ENCODE results near the gene GRIK4. TPM values are rescaled to one million over a fixed set of nuclear protein-coding genes. Genes with fewer than 3 reads are reported as not detected.
A peak's percentile ranks its signal among the peaks of the same experiment; 100 is the strongest.

Gene GRIK4
- total RNA-seq, 1 experiment from 2014 or later: 0.14 TPM

DNA sequence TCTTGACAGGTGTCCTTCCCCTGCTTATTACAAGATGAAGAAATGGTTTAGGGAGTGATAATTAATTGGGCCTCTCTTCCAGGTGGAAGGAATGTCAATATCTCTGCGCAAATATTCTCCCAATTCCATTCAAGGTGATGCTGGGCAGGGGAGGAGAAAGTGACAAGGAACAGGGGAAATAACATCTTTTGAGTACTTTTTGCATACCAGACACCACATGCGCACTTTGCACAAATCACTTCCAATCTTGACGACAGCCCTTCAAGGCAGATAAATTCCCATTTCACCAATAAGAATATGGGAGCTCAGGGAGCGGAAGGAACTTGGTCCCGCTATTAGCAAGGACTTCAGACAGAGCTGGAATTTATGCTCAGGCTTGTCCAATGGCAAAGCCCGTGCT lies 367.2 kb downstream of the GRIK4 start:
- DNase-seq (ENCODE audit: low spot score): no peak

DNA sequence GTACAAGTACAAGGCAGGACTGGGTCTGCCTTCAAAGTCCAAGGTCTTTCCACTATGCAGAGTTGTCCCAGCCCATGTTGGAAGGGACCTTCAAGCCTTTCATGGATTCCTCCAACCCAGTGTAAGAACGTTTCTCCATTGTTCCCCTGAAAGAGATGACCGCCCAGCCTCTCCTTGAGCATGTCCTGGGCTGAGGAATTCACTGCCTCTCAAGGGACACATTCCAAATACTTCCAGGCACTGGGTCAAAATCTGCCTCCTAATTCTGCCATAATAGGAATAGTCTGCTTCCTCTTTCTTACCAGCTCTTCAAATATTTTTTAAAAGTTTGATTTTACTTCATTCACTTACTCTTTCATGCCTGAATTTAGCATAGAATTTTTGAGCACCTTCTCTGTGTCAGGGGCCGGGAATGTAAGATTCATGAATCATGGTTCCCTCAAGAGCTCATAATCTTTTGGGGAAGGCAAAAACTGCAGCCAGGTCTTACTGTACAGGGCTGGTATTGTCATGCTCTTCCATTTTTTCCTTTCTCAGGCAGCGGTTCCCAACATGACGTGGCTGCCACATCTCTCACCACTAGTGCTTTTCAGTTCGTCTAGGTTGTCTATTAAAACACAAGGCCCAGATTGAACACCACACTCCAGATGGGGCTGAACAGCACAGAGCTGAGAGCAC lies 369.1 kb downstream of the GRIK4 start:
- no peak for DNase-seq (ENCODE audit: low spot score)

DNA sequence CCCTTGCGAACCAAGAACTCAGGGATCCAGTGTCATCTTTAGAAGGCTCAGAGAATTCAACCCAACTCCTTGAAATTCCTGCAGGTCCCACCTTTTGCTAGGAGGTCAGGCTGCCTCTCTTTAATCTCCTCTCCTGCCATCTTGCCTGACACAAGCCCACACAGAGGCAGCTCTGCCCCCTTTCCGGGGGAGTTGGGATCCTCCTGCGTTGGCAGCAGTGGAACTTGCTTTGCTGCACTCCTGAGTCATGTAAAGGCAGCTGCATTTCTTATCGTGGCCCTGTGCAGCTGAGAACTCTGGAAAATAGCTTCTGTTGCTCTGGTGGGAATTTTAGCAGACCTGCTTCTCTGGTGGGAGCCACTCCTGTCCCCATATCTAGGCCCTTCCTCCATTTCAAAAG lies 370.0 kb downstream of the GRIK4 start:
- DNase-seq (ENCODE audit: low spot score): no peak

DNA sequence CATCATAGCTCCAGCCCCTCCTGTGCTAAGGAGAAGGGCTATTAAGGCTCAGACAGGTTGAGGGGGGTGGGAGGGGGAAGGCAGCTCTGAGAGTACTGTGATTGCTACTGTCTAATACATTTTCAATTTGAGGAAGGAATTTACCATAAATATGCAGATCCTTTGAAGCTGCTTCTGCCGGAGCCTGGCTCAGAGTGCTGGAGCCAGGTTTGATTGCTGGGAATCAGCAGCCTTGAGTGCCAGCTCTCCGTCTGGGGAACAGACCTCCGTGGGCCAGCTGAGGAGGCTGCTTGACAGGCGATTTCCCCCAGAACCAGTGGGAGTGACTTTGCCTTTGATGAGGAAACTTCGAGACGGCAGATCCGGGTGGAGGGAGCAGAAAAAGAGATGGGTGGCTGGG lies 370.6 kb downstream of the GRIK4 start:
- no peak for DNase-seq (ENCODE audit: low spot score)

DNA sequence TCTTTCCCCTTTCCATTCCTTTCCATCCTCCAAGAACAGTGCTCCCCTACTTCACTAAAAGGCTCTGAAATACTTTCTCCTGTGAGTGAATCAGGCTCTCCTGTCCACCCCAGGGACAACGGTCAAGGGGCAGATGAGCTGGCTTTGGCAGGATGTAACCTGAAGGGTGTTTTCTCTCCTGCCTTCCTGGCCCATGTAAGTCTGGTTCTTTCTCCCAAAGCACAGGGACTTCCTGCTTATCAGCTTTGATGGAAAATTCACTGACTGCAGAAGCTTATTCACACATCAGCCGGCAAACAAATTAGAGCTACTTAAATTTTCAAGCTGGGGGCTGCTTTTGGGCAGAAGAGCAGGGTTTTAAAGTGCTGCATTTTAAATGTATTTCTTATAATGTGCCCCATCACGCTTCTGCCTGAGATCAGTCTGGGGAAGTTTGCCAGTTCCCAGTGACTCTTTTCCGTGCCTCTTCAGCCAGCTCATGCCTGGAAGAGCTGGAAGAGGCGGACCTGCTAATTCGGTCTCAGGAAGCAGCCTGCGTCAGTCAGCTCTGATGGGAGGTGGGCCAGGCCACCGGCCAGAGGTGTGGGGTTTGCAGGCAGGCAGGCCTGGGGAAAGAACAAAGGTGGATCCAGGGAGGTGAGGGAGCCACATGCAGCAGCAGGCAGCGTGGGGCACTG lies 372.0 kb downstream of the GRIK4 start:
- no peak for DNase-seq (ENCODE audit: low spot score)

DNA sequence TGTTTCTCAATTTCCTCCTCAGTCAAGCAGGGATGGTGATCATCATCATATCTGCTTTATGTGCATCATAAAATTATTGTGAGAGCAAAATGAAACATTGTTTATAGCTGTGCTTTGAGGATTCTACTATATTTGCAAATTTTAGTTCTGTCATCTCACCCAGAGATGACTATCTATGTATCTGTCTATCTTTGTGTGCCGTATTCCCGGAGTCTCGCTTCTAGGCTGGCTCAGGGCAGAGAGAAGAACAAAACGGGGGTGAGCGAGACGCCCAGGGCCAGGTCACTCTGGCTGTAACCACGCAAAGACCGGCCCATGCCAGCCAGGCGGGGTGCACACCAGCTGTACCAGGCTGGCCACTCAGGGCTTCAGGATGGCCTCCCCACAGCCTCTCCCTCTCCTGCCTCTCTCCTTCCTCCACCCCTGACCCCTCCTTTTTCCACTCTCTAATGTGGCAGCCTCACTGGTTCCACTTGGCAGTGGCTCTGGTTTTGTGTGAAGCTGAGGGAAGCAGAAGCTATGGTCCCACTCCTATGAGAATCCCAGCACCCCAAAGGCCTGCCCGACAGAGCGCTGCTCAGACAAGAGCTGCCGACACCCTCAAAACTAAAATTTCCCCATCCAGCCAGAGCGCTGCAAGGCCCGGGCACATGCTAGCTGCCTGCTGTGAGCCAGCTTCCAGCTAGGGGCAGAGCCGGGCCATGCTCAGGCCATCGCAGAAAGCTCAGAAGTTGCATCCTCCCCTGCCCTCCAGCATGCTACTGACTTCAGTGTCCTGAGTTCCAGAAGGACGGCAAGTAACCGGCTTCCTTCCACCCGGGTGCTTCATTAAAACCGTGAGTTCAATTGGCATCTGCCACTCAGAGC lies 372.8 kb downstream of the GRIK4 start:
- no peak for DNase-seq (ENCODE audit: low spot score)

DNA sequence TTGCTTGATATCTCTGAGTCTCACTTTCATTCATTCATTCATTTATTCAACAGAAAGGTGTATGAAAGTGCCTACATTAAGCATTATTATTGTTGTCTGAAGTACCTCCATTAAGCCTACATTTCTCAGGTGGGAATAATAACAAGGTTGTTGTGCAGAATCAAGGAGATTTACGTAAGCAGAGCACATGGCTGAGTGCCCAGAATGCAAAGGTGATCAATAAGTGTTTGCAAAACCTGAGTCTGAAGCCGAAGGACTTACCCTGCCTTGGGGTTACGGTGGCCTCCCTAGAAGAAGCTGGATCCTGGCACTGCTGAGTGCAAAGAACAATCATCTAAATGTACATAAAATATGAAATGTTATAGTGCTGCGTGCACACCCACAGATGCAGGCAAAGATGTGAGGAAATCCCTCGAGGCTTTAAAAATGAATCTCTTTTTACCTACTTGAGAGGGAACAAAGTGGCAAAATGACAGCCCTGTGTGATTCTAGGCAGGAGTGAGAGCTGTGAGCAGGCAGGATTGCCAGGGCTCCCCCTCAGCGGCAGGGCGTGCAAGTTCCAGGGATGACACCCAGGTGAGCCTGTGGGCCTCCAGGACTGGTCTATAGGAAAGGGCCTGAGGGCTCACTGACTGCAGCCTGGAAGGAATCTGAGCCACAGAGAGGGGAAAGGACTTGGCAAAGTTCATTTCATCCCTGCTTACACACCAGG lies 379.2 kb downstream of the GRIK4 start:
- no peak for DNase-seq (ENCODE audit: low spot score)

DNA sequence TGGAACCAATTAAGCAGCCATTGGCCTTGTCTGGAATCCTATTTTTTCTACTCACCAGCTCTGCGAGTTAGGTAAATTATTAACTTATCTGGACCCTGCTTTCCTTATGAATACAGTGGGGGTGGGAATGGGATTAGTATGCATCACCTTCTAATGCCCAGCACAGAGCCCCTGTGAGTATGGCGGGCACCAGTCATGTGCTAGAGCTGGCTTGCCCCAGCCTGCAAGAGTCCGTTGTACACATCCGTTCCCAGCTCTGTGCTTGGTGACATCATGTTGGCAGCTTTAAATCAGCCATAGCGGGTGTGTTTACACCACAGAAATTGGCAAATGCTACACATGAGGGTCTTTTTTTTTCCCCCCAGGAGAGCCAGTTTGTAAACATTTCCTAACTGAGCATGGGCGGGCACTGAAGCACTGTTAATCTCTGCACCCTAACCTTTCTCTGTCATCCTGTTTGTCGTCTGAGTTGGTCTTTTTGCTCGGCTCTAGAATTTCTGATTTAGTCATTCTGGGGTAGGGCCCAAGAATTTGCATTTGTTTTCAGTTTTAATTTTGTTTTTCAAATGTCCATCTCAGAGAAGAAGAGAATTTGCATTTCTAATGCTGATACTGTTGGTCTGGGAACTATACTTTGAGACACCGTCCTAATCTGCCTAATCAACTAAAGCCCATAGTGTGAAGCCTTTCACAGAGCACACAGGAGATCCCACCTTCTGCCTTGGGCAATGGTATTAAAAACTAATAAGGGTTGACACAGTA lies 382.1 kb downstream of the GRIK4 start:
- no peak for DNase-seq (ENCODE audit: low spot score)

DNA sequence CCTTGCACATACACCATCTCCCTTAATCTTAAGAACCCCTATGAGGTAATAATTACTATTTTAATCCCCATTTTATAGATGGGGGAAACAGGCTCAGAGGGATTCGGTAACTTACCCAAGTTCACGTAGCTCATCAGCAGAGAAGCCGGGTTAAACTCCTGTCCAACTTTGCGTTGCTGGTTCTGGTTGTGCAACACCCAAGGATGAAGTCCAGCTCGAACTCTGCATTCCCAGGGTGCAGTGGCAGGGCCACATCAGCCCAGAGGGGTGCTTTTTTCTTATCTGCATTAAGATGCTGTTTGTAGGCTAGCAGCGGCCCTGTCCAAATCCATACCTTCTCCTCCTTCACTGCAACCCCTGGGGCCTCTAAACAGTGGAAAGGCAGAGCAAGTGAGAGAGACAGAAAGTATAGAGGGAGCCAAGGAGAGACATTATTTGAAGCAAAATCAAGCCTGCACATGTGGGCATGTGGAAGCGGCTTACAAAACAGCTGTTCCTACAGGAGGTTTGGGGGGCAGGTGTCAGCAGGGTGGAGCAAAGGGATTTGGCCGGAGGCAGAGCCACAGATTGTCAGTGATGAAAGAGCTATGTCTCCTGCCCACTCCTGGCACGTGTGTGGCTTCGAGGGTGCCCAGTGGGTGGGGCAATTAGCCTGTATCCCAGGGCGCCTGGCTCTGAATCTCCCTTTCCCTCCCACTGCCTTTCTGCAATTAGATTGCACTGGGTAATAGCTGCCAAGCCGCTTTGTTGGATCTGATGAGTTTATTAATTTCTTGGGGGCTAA lies 382.8 kb downstream of the GRIK4 start:
- no peak for DNase-seq (ENCODE audit: low spot score)

DNA sequence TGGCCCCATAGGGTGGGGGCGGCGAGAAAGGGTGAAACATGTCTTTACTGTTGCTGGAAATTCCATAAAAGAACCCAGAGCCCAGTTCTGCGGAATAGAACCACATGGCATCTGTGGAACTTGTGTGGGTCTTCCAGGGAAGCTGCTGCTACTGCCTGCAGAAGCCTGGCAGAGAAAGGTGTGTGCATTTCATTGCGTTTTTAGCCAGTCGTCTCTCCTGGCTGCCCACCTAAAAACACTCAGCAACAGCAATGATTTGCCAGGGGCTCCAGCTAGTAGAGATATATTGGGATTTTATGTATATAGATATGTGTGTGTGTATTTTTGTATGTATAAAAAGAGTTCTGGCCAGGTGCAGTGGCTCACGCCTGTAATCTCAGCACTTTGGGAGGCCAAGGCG lies 385.1 kb downstream of the GRIK4 start:
- DNase-seq (ENCODE audit: low spot score): no peak

DNA sequence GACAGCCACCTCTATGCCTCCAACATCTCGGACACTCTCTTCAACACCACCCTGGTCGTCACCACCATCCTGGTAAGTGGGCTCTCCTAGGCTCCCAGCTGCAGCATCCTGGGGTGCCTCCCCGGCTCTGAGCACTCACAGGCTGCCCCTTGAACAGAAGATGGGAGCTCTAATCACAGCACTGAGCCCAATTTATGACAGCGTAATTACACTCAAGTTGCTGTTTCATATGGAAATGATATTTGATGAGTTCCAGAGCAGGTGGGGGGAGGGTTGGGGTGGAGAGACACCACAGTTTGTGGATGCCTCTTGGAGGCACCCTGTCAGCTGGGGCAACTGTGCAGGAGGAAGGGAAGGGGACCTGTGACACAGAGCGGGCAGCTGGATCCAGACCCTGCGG lies 387.0 kb downstream of the GRIK4 start:
- no peak for DNase-seq (ENCODE audit: low spot score)

DNA sequence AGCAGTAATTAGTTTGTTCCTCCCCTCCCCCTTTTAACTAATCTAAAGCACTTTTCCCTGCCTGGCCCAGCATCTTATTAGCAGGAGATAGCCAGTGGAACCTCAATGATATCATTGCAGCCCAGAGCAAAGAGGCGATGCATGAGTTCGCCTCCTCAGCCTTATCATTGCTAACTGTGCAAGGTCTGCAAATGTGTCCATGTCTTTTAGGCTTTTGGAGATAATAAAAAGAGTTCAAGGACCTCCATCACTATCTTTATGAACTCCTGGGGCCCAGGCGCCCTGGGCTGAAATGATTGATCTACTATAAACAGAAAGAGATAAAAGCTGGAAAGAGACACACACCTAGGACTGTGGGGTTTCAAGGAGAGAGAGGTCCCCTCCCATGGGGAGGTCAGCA lies 388.2 kb downstream of the GRIK4 start:
- no peak for DNase-seq (ENCODE audit: low spot score)

DNA sequence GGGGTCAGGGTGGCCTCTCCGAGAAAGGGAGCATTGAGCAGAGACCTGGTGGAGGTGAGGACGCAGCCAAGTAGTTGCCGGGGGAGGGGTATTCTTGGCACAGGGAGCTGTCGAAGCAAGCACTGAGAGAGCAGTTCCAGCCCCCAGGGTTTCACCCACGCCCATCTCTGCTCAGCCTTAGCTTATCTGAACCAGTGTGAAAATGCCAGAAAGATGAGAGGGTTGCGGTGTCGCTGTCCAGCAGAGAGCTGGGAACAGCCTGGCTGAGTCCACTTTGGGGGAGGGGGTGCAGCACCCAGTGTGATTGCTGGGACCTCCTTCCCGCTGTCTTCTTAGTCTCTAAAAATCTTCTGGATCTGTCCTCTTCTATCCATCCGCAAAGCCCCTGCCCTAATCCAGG lies 389.1 kb downstream of the GRIK4 start:
- no peak for DNase-seq (ENCODE audit: low spot score)

DNA sequence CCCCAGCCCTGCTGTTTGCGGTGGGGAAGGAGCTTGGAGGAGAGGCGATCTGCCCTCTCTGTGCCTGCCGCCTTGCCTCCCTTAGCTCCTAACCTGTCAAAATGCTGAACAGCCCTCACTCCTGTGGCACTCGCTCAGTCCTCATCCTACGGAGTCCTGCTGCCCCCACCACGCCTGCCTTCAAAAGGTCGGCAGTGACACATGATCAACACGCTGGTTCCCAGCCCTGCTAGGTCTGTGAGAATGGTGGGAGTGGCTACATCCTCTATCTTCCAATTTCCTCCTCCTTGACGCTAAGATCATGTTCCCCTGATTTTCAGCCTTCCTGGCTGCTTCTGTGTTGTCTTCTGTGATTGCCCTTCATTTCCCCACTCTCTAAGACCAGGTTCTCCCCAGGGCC lies 392.1 kb downstream of the GRIK4 start:
- DNase-seq (ENCODE audit: low spot score): no peak

DNA sequence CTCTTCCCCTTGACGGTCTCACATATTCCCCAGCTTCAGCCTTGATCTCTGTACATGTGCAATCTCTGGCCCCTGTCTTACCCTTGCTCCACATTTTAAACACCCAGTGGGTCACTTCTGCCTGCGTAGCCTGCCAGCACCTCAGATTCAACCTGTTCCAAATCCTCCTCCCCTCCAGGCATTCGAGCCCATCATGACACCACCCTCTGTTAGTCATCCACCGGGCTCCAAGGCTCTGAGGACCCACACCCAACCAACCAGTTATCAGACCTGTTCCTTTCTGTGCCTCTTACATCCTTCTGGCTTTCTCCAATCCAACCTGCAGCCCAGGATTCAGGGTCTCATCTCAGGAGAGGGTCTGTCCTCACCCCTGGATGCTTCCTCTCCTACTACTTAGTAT lies 392.6 kb downstream of the GRIK4 start:
- DNase-seq (ENCODE audit: low spot score): no peak

DNA sequence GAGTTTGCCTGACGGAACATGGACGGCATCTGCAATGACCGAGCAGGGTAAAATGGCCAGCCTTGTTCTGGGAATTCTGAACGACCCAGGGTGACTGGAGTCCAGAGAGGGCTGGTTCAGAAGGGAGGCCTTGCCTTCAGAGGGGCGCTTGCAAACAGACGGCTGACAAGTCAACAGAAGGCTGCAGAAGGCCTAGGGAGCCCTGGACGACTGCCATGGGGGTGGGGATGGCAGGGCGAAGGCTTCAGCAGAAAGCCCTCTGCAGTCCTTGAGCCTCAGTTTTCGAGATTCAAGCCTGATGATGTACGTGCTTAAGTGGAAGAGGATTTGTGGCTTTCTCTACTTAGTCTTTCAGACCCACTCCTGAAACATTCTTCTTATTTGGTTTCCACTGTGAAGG lies 395.2 kb downstream of the GRIK4 start:
- DNase-seq (ENCODE audit: low spot score): no peak

DNA sequence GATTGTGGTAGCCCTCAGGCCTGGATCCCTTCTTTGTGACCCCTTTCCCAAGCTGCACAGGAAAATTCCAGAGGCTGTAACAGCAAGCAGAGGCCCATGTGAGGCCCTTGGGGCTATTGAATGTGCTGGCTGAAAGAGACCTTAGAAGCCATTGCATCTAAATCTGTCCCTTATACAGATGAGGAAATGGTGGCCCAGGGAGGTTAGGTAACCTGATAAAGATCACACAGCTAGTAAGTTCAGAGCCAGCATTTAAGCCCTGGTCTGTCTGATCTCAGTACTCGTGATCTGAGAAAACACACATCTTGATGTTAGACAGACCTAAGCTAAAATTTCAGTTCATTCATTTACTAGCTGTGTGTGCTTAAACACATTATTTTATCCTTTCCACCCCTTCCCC lies 396.4 kb downstream of the GRIK4 start:
- no peak for DNase-seq (ENCODE audit: low spot score)

DNA sequence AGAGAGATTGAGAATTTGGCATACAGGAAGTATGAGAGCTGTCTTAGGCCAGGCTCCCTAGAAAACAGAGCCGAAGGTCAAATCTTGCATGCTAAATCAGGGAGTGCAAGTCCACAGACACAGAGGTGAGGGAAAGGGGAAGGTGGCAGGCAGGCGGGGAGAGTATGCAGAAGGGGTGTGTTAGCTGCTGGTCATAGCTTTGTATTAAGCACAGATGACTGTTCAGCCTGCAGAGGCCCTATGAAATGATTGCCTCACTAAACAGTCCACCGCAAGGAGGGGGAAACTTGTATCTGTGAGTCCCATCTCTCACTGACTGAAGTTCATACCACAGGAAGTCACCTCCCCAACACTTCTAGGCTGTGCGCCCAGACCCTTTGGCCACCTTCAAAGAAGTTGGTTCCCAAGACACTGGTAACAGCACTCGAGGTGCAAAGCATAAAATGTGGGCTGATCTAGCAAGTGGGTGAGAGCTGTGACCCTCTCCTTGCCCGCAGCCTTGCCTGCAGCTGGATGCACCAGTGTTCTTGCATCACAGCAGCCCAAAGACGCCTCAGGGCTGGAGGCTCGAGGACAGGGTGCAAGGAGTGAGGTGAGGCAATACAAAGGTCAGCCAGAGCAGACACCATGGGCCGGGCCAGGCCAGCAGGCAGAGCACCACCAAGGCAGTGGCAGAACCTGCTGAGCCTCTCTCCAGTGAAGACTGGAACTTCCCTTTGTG lies 397.1 kb downstream of the GRIK4 start:
- DNase-seq (ENCODE audit: low spot score): peak; percentile 17

DNA sequence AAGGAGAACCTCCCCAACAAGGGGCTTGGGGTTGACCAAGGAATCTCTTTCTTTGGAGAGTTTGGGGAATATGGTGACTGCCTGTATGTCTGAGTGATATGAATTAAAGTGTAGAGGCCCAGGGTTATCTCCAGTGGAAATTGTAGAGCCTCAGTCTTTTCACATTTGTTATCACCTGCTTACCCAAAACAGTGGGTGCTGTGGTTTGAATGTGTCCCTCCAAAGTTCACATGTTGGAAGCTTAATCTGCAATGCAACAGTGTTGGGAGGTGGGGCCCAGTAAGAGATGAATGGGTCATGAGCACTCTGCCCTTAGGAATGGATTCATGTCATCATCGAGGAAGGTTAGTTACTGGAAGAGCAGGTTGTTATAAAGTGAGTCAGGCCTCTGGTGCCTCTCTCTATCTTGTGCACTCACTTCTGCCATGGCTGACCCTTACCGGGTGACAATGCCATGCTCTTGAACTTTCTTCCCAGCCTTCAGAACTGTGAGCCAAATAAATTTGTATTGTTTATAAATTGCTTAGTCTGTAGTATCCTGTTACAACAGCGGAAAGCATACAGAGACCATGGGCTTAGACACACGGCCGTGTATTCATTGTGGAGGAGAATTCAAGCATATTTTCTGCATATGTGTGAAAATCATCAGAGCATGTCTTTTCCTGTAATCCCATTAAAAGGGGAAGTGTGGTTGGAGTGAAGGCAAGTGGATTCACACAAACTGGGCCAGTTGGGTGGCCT lies 398.3 kb downstream of the GRIK4 start:
- DNase-seq (ENCODE audit: low spot score): no peak
